BE2C (cell line): ENCODE results near the gene LCN9.

Experiments
- DNase-seq: peaks from one replicate; pipeline ENCODE4 v3.0.0-alpha.2; 2020
- H3K27me3 ChIP-seq: fragments of 250-450 bp; sonication (Bioruptor Pico); 2 replicates; pipeline ENCODE4 v1.5.1; 2020; ENCODE audit warnings: mild to moderate bottlenecking
- H3K36me3 ChIP-seq: fragments of 250-450 bp; sonication (Bioruptor Pico); 2 replicates; pipeline ENCODE4 v1.5.1; 2020; ENCODE audit warnings: mild to moderate bottlenecking
- H3K4me1 ChIP-seq: fragments of 250-450 bp; sonication (Bioruptor Pico); 2 replicates; pipeline ENCODE4 v1.5.1; 2020
- H3K4me3 ChIP-seq: 2 replicates; pipeline ENCODE4 v1.5.1; 2011; ENCODE audit warnings: low read depth, low read length
- H3K9me3 ChIP-seq: fragments of 250-450 bp; sonication (Bioruptor Pico); 2 replicates; pipeline ENCODE4 v1.5.1; 2020
- CTCF ChIP-seq: IDR thresholded peaks from 2 replicates; pipeline ENCODE4 v1.5.1; 2012; ENCODE audit warnings: mild to moderate bottlenecking, low read depth, low read length

LCN9 gene

GRCh38 chr9:135701959-135702721 lies 39.0 kb downstream of the LCN9 start, which contains the start of gene KCNT1:
TSS of gene KCNT1 (plus strand) at chr9:135702185. CDS start at chr9:135702259, 74 bp downstream.
- H3K4me1 ChIP-seq = peaks cover 20% of the 10 kb centered on the region
- peak; percentile 69 for TF ChIP-seq CTCF
- peak within 1 kb of the TSS; percentile 53 for H3K4me3 ChIP-seq
- H3K36me3 ChIP-seq = no peaks in the 10 kb centered on the region
- no peaks in the 10 kb centered on the region for H3K27me3 ChIP-seq
- no peaks in the 10 kb centered on the region for H3K9me3 ChIP-seq
- DNase-seq = peak; percentile 75

GRCh38 chr9:135703726-135704125 lies 40.6 kb downstream of the LCN9 start:
- Histone ChIP-seq H3K36me3 (no peaks in the 10 kb centered on the region), H3K4me3 (no peak overlapping the region), H3K9me3 (no peaks in the 10 kb centered on the region), H3K27me3 (no peaks in the 10 kb centered on the region), H3K4me1 (peaks cover 31% of the 10 kb centered on the region)
- no peak for TF ChIP-seq CTCF
- no peak for DNase-seq

- H3K4me3 ChIP-seq = peak overlapping the region; percentile 30
- H3K4me1 ChIP-seq = peaks cover 31% of the 10 kb centered on the region
- TF ChIP-seq CTCF = no peak
- DNase-seq = peak; percentile 94
- H3K9me3 ChIP-seq = no peaks in the 10 kb centered on the region
- no peaks in the 10 kb centered on the region for H3K27me3 ChIP-seq
- H3K36me3 ChIP-seq = no peaks in the 10 kb centered on the region
These were observed 41.4 kb downstream of the LCN9 start for GRCh38 chr9:135704483-135704882.

- Histone ChIP-seq H3K36me3 (no peaks in the 10 kb centered on the region), H3K27me3 (no peaks in the 10 kb centered on the region), H3K9me3 (no peaks in the 10 kb centered on the region), H3K4me3 (peak overlapping the region; percentile 30; the same call in 1 of the 2 replicates), H3K4me1 (peaks cover 31% of the 10 kb centered on the region)
- TF ChIP-seq CTCF = no peak
- DNase-seq = peak; percentile 57
These were observed 42.3 kb downstream of the LCN9 start for GRCh38 chr9:135705376-135705775.

GRCh38 chr9:135706288-135706687 lies 43.2 kb downstream of the LCN9 start:
- no peak overlapping the region for H3K4me3 ChIP-seq
- DNase-seq = no peak
- peaks cover 31% of the 10 kb centered on the region for H3K4me1 ChIP-seq
- no peaks in the 10 kb centered on the region for H3K27me3 ChIP-seq
- no peaks in the 10 kb centered on the region for H3K36me3 ChIP-seq
- TF ChIP-seq CTCF = no peak
- H3K9me3 ChIP-seq = no peaks in the 10 kb centered on the region

GRCh38 chr9:135707252-135708138 lies 44.4 kb downstream of the LCN9 start:
- H3K36me3 ChIP-seq = no peaks in the 10 kb centered on the region
- H3K4me3 ChIP-seq = no peak overlapping the region
- H3K27me3 ChIP-seq = no peaks in the 10 kb centered on the region
- no peaks in the 10 kb centered on the region for H3K9me3 ChIP-seq
- peaks cover 40% of the 10 kb centered on the region for H3K4me1 ChIP-seq
- no peak for TF ChIP-seq CTCF
- DNase-seq = no peak
